HL-60/S4 (cell line): Measurements from ENCODE around the gene TEDC1.

ENCODE experiments used
- in situ Hi-C: fragments of 300-500 bp; cut with MboI; formaldehyde crosslinking; loops from 2 replicates; pipeline ENCODE4 v1.14.3; 2022; ENCODE audit warnings: low sequenced_read_pairs

TEDC1 gene

DNA sequence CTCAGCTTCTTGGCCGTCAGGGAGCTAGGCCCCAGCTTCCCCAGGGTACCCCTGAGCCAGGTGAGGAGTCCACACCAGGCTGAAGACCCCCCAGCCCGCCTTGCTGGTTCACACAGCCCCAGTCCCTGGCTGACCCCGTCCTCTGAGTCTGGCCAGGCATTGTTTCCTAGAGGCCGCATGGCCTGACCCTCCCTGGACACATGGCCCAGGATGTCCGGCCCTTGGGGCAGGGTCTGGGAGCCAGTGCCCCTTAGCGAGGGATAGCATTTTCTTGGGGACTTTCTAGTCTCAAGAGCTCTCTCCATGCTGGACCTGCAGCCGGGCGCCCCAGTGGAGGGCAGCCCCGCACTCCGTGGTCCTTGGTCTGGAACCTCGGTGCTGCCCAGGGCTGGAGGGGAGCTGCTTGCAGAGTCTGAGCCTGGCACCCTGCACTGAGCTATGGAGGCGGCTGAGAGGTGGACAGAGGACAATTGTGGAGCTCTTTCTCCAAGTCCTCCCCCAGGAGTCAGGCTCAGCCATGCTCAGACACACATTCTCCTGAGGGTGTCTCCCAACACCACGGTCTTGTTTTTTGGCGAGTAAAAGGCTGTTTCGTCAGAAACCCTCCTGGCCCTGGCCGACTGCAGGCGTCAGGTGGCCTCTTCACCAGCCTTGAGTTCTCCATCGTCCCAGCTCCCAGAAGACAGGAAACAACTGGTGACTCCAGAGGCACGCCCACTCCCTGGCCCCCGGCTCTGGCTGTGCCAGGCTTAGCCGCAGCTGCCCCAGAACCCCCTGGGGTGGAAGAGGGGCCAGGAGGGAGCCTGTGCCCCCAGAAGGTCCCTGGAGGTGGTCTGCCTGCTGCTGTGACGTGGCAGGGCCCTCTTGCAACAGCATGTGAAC, 34.1 kb upstream of the TEDC1 start:
- in situ Hi-C loops, result no loop called here

DNA sequence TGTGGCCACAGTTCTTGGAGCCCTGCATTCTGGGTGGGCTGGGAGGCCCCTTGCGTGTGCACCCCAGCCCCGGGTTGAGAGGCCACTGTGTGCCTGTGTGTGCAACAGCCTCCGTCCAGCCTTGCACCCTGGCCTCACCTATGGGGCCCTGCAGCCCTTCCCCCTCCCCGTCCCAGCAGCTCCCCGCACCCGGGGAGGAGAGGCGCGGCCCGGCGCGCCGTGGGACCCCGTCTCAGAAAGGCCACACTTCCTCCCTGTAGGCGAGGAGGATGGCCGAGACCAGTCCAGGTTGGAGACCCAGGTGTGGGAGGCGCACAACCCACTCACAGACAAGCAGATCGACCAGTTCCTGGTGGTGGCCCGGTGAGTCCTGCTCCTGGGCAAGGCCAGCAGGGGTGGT, 33.0 kb upstream of the TEDC1 start:
- in situ Hi-C loops, result no loop called here

DNA sequence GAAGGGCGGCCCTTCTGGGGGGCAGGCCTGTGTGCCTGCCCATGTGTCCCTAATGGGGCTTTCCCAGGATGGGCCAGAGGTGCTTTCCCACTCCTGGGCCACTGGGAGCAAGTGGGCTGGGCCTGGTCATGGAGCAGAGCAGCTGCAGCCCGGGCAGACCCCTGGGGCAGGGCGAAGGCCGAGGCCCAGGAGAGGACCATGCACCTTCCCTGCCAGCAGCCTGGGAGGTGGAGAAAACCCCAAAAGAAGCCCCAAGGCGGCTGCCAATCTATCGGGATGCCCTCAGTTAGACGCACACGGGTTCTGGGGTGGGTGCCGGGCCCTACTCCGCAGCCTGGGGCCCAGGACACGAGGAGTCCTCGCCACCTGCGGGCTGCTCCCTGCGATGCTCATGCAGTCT, 32.5 kb upstream of the TEDC1 start:
- in situ Hi-C loops, result no loop called here

DNA sequence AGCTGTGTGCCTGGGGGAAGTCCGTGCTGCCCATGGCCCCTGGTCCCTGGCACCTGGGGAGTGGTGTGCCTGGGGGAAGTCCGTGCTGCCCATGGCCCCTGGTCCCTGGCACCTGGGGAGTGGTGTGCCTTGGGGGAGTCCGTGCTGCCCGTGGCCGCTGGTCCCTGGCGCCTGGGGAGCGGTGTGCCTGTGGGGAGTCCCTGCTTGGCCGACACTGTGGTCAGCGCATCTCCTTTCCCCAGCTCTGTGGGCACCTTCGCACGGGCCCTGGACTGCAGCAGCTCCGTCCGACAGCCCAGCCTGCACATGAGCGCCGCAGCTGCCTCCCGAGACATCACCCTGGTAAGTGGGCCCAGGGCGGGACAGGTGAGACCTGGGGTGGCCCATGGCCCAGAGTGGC, 30.9 kb upstream of the TEDC1 start:
- in situ Hi-C loops, result no loop called here

DNA sequence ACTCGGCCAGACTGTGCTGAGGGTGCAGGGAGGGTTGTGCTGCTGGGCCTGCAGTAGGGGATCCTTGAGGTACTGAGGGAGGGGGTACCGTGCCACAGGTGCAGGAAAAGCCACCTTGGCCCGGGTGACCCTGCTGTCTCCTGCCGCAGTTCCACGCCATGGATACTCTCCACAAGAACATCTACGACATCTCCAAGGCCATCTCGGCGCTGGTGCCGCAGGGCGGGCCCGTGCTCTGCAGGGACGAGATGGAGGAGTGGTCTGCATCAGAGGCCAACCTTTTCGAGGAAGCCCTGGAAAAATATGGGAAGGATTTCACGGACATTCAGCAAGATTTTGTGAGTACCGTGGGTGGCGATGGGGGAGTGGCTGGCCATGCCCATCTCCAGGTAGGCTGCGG, 30.4 kb upstream of the TEDC1 start:
- in situ Hi-C loops, result no loop called here

DNA sequence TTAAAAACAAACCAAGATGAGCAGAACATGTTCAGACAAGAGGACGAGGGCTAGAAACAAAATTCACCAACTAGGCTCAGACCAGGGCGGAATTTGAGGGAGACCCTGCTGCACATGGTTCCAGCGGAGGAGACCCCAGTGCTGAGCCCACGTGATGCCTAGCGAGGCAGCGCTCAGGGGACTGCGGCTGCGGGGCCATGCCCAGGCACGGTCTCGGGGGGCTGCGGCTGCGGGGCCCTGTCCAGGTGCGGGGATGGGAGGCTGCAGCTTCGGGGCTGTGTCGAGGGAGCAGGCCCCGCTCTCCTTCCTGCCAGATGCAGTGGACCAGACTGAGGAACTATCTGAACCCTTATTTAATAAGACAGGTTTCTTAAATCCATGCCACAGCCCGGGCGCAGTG, 29.1 kb upstream of the TEDC1 start:
- in situ Hi-C loops, result no loop called here

DNA sequence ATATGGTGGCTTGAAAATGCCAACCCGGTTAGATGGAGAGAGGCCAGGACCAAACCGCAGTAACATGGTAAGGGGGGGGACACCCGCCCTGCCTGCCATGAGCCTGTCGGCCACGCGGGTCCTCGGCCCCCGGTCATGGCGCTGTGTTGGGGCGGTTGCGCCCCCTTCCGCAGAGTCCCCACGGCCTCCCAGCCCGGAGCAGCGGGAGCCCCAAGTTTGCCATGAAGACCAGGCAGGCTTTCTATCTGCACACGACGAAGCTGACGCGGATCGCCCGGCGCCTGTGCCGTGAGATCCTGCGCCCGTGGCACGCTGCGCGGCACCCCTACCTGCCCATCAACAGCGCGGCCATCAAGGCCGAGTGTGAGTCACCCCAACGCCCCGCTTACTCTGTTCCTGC, 26.5 kb upstream of the TEDC1 start:
- in situ Hi-C loops, result no loop called here

DNA sequence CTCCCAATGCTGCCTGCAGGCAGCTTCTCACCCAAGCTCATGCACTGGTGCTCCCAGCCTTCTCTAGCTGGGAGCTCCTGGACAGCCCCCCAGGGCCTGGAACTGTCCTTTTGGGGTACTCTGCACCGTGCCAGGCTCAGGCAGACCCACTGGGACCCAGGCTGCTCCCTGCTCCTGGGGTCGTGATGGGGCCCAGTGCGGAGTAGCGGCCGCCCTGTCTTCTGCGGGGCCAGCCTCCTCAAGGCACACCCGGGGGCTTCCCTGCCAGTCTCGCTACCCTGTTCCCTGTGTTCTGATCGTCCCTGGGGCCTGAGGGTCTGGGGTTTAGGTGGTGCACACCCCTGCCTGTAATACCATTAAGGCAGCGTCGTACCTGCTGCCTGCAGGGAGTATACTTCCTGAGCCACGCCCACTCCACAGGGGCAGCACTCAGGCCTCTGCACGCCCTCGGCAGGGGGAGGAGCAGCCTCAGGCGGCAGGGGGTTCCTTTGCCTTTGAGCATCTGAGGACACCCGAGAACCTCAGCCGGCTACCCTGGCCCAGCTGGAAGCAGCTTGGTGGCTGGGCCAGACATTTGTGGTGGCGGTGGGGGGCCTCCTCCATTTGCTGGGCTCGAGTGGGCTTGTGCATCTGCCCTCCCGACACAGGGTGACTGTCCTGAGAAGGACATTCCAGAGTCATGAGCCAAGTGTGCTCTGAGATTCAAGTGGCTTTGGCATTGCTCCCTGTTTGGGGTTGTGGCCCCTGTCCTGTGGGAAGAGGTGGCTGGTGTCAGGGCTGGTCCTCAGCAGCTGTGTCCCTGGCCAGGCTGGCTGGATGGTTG, 25.6 kb upstream of the TEDC1 start:
- in situ Hi-C loops, result no loop called here

DNA sequence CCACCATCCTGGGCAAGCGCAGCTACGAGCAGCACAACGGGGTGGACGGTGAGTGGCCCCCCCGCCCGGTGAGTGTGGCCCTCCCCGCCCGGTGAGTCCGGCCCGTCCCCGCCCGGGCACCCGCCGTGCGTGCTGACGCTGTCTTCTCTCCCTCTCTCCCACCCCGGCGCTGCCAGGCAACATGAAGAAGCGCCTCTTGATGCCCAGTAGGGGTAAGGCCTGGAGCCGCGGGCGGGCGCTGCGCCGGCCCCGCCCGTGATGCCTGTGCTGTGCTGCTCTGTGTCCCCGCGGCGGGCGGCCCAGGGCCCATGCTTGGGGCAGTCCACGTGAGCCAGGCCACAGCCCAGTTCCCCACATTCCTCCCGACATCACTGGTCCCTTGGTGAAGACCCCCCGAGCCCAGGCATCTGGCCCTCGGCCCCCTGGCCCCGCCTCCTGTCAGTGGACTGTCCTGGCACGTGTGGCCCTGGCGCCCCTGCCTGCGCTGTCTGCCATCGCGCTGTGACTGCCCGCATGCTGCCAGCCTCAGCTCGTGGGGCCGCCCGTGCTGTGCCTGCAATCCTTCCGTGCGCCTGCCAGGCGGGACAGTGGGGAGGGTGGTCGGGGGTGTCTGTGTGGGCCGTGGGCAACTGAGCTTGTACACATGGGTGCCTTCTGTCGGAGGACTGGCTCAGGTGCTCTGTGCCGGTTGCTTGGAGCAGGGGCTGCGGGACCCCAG, 24.4 kb upstream of the TEDC1 start:
- in situ Hi-C loops, result no loop called here

DNA sequence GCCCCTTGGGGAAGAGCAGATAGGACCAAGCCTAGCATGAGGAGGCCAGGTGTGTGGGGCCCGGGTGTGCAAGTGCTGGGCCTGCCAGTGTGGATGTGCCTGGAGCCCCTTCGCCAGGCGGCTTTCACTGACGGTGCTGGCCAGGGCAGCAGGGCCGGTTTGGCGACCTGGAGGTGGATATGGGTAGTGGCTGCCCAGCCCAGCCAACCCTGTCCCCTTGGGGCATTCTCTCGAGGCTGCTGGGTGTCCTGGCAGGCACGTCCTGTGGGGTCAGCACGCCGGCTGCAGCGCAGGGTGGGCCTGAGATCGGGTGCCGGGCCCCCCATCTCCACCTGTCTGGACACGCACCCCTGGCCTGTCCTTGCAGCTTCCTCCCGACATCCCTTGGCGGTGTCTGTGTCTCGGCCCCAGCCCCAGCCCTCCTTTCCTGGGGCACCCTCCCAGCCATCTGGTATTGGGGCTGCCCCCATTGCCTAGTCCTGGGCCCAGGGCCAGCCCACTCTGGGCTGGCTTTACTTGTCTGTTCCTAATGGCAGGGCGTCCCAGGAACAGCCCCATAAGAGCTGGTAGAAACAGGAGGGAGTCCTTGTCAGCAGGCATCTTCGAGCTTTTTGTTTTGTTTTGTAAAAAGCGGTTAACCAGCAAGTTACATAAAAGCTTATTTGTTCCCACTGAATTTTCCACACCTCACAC, 23.7 kb upstream of the TEDC1 start:
- in situ Hi-C loops, result no loop called here

DNA sequence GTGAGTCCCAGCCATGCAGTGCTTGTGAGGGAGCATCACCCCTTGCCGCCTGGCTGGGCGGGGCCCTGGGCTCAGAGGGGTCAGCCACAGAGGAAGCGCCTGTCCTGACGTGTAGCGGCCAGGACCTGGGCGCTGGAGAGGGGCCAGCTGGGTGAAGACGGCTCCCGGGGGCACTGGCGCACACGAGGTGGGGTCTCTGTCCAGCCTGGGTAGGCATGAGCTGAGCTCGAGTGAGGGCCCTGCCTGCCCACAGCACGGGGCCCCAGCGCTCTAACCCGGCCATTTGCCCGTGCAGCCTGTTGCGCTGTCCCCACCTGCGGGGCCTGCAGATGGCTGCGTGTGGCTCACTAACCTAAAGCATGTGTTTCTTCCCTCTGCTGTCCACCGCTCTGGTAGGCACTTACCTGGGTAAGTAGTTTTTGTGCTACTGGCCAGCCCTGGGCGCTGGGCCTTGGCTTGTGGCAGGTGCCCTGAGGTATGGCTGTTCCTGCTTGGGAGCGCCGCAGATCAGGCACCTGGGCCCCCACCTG, 23.0 kb upstream of the TEDC1 start:
- in situ Hi-C loops, result no loop called here

DNA sequence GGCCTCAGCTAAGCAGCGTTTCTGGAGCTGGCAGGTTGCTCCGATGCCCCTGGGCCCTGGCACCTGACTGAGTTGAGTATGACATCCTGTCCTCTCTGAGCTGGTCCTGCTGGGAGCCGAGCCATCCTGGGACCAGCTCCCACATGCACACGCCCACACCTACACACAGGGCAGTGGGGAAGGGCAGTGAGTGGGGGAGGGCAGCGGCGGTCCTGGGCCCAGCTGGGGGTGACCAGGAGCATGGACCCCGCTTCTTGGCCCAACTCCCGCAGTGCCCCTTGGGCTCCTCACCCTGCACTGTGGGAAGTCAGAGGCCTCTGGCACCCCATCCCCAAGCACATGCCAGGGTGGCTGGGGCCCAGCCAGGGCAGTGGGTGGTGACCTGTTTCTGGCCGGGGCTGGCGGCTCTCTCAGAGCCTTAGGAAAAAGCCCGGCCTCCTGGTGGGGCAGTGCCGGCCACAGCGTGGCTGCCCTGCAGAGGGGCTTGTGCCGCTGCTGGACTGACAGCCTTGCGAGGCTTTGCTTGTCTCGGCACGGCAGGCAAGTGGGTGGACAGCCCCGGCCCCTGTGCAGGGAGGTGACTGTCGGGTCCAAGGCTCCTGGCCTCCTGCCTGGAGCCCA, 22.3 kb upstream of the TEDC1 start:
- in situ Hi-C loops, result no loop called here

DNA sequence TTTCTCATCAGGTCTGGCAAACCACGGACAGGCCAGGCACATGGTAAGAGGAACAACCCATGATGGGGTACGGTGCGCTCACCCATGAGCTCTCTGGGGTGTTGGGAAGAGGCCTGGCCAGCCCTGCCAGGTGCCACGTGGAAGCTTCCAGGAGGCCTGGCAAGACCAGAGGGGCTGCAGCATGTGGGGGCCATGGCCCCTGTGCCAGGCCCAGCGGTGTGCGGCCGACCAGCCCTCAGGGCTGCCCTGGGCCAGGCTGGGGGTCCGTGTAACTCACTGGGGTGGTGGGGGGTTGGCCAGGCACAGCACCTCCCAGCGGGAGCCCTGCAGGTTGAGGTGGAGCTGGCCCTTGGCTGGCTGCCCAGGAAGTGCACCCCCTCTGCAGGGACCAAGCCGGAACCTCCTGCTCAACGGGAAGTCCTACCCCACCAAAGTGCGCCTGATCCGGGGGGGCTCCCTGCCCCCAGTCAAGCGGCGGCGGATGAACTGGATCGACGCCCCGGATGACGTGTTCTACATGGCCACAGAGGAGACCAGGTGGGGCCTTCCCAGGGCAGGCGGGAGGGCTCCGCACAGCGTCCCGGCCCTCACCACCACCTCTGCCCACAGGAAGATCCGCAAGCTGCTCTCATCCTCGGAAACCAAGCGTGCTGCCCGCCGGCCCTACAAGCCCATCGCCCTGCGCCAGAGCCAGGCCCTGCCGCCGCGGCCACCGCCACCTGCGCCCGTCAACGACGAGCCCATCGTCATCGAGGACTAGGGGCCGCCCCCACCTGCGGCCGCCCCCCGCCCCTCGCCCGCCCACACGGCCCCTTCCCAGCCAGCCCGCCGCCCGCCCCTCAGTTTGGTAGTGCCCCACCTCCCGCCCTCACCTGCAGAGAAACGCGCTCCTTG, 21.3 kb upstream of the TEDC1 start:
- in situ Hi-C loops, result no loop called here

DNA sequence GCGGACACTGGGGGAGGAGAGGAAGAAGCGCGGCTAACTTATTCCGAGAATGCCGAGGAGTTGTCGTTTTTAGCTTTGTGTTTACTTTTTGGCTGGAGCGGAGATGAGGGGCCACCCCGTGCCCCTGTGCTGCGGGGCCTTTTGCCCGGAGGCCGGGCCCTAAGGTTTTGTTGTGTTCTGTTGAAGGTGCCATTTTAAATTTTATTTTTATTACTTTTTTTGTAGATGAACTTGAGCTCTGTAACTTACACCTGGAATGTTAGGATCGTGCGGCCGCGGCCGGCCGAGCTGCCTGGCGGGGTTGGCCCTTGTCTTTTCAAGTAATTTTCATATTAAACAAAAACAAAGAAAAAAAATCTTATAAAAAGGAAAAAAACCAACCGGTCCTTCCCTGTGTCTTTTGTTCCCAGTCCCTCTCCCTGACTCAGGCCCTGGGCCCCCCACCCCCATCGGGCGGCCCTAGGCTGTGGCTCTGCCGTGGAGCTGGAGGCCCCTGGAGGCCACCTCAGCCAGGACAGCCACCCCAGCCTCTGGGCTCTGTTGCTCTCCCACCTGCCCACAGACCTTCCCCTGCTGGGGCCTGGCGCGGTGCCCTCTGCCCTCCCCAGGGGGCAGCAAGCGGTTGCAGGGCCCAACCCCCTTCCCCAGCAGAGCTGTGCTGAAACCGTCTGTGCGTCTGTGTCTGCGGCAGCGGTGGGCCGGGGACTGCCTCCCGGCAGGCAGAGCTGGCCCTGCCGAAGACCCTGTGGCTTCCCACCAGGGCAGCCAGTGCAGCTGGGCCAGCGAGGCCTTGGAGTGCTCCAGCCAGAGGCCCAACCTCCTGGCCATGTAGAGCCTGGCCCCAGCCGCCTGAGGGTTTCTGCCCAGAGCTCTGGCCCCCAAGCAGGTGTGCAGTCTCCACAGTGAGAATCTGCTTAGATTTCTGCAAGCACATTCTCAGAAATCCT, 20.4 kb upstream of the TEDC1 start:
- in situ Hi-C loops, result no loop called here

DNA sequence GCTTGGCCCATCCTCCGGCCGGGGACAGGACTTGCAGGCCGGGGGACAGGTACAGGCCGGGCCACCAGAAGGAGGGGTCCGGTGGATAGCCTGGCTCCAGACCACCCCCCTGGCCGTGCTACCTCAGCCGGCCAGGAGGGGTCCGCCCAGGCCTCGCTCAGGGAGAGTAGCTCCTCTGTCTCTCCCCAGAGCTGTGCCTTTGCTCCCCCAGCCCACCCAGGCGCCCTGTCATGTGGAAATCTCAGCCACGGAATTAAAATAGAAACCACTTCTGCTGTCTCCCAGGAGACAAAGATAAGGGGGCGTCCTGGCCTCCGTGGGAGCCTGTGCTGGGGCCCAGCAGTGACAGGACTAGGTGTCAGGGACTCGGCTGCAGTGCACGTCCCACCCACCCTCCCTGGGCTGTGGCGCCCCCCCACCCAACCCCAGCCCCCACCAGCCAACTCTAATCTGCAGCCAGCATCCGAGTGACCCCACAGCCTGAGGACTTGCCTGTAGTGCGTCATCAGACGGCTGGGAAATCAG, 19.7 kb upstream of the TEDC1 start:
- in situ Hi-C loops, result no loop called here

DNA sequence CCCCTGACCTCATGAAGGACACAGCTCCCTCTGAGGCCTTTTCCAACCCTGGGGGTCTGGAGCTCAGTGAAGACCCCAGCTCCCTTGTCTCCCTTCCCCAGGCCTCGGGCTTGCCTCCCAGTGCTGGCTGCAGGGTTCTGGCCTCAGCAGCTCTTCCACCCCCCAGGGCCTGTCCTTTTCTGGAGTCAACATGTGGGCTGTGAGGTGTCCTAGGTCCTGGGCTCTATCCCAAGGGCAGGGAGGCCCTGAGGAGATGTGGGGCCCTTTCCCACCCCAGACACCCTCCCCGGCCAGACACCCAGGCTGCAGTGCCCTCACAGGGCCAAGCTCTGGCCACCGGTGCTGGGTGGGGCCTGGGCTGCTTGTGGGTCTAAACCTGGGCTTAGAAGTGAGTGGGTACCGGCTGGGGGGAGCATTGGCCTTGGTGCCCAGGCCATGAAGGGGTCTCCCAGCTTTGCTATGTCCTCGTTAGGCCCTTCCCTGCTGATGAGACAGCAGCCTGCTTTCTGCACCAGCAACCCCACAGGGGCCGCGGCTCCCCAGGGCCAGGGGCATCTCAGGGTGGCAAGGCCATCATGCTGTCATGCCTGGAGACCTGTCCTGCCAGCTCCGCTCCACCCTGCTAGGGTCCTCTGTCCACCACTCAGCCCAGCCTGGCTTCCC, 19.1 kb upstream of the TEDC1 start:
- in situ Hi-C loops, result no loop called here

DNA sequence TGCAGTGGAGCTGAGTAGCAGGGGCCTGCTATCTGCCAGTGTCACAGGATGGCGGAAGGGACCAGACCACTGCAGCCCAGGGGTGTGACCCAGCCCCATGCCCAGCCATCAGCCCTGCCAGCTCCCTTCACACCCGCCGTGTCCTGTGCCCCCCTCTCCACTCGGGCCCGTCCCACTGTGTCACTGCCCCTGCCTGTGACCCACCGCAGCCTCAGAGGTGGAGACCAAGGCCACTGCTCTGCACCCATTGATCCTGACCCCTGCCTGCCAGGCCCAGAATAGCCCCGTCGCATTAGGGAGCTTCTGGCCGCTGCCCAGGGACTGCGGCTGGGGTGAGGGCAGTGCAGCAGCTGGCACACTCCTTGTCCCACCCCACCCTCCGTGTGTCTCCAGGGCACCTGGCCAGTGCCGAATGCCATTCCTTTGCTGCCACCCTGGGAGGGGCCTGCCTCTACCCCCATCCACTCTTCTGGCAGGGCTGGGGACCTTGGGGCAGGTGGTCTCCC, 18.5 kb upstream of the TEDC1 start:
- in situ Hi-C loops, result no loop called here
